Thyroid gland (tissue), 4 donors: ENCODE results near the gene IGFBP2. TPM values are rescaled to one million over a fixed set of nuclear protein-coding genes. Genes with fewer than 3 reads are reported as not detected.
A peak's percentile ranks its signal among the peaks of the same experiment; 100 is the strongest.
"Not testable (repeated sequence)": the region's sequence is repeated elsewhere in the genome, so short reads cannot be mapped to it uniquely, and the experiment has no call there.

ENCODE experiments used
- DNase-seq, 2 donors: peaks; one replicate each; pipeline ENCODE4 v3.0.0-alpha.2; 2019
- H3K27ac ChIP-seq, 3 donors: fragments of 200-600 bp; sonication (generic); 1 replicate in 2 of 3; 2 replicates in 1 of 3; pipeline ENCODE4 v1.5.1; 2016 to 2019; ENCODE audit warnings: mild to moderate bottlenecking in 1 of 3, moderate library complexity in 1 of 3
- H3K27me3 ChIP-seq: fragments of 200-600 bp; sonication (generic); one replicate; pipeline ENCODE4 v1.5.1; 2019
- H3K36me3 ChIP-seq, 2 donors: fragments of 200-600 bp; sonication (generic); one replicate each; pipeline ENCODE4 v1.5.1; 2016 to 2019
- H3K4me1 ChIP-seq, 2 donors: fragments of 200-600 bp; sonication (generic); one replicate each; pipeline ENCODE4 v1.5.1; 2017 to 2019
- H3K4me3 ChIP-seq, 3 donors: fragments of 200-600 bp; sonication (generic); replicated peaks in 1 of 3; 1 replicate in 2 of 3; 2 replicates in 1 of 3; pipeline ENCODE4 v1.5.1; 2016; ENCODE audit warnings: mild to moderate bottlenecking in 1 of 3
- H3K9me3 ChIP-seq: fragments of 200-600 bp; sonication (generic); one replicate; pipeline ENCODE4 v1.5.1; 2017
- CTCF ChIP-seq, 6 experiments: fragments of 200-600 bp in 3 of 6; fragments of 450-650 bp in 3 of 6; sonication (generic) in 3 of 6; IDR thresholded peaks; one replicate each; pipeline ENCODE4 v1.5.1; 2016 to 2019; ENCODE audit warnings: antibody characterized with exemption in 6 of 6, mild to moderate bottlenecking in 2 of 6, inconsistent platforms in 1 of 6, moderate library complexity in 1 of 6
- POLR2A ChIP-seq, 2 donors: fragments of 450-650 bp; IDR thresholded peaks; one replicate each; pipeline ENCODE4 v1.6.1; 2017; ENCODE audit warnings: antibody characterized with exemption in 2 of 2, mild to moderate bottlenecking in 2 of 2, moderate library complexity in 1 of 2
- WGBS, 2 donors: methylation state at CpG; one replicate each; pipeline ENCODE4 v1.1.5; 2017; 5-methylcytosine and 5-hydroxymethylcytosine counted together
- intact Hi-C: fragments of 100-400 bp; cut with DNase I; formaldehyde crosslinking; loops from one replicate; pipeline ENCODE4 v1.15.1; 2023
- total RNA-seq, 4 donors: library from RNA; depleted of rRNA; stranded (reverse); fragments of >200 nt; gene quantifications; one replicate each; pipeline ENCODE4 v1.2.3, GENCODE V29; 2016

The IGFBP2 gene
- total RNA-seq, 4 donors from 2014 or later, result 26.5 to 45.0 (median 40.0) TPM

- Histone ChIP-seq H3K9me3 (no peaks in the 10 kb centered on the region), H3K4me1 (peaks cover 0 to 4% of the 10 kb centered on the region in 2 donors), H3K27ac (peak overlapping the region in 1 of 3 donors; percentile 41), H3K36me3 (no peaks in the 10 kb centered on the region), H3K27me3 (no peaks in the 10 kb centered on the region), H3K4me3 (no peak overlapping the region)
- intact Hi-C loops, result no loop called here
- 54 to 64% methylated on average over 8 of the region's 8 CpGs for WGBS, 2 donors
- DNase-seq, result peak; percentile 5 to 8
- no peak for TF ChIP-seq POLR2A (IDR thresholded peaks at IDR 0.05)
- no peak for TF ChIP-seq CTCF (IDR thresholded peaks at IDR 0.05)
These were observed 36.8 kb upstream of the IGFBP2 start for GRCh38 chr2:216596236-216596979.

GRCh38 chr2:216596980-216597509, 36.2 kb upstream of the IGFBP2 start:
- no peak for DNase-seq
- Histone ChIP-seq H3K4me3 (no peak overlapping the region), H3K4me1 (peaks cover 0 to 4% of the 10 kb centered on the region in 2 donors), H3K9me3 (no peaks in the 10 kb centered on the region), H3K36me3 (no peaks in the 10 kb centered on the region), H3K27me3 (no peaks in the 10 kb centered on the region), H3K27ac (peak overlapping the region in 1 of 3 donors; percentile 41)
- TF ChIP-seq POLR2A (IDR thresholded peaks at IDR 0.05) (no peak), CTCF (IDR thresholded peaks at IDR 0.05) (no peak)
- intact Hi-C loops, result no loop called here
- WGBS, 2 donors, result 69 to 72% methylated on average over 5 of the region's 5 CpGs

GRCh38 chr2:216597825-216598224, 35.4 kb upstream of the IGFBP2 start:
- peak; percentile 6 to 8 for DNase-seq
- H3K4me3 ChIP-seq, H3K36me3 ChIP-seq, H3K9me3 ChIP-seq, H3K4me1 ChIP-seq, intact Hi-C loops, H3K27me3 ChIP-seq, H3K27ac ChIP-seq: not testable (repeated sequence)
- WGBS, 2 donors, result 36 to 40% methylated on average over 7 of the region's 7 CpGs

- no peak overlapping the region for H3K4me3 ChIP-seq
- no peak for TF ChIP-seq CTCF (IDR thresholded peaks at IDR 0.05)
- no peaks in the 10 kb centered on the region for H3K9me3 ChIP-seq
- peaks cover 0 to 4% of the 10 kb centered on the region in 2 donors for H3K4me1 ChIP-seq
- DNase-seq, result no peak
- H3K27ac ChIP-seq, result no peak overlapping the region
- 90 to 93% methylated on average over 12 of the region's 12 CpGs for whole genome bisulfite sequencing, 2 donors
- H3K36me3 ChIP-seq, result no peaks in the 10 kb centered on the region
- intact Hi-C loops, result no loop called here
- H3K27me3 ChIP-seq, result no peaks in the 10 kb centered on the region
These were observed 31.4 kb upstream of the IGFBP2 start for GRCh38 chr2:216601632-216602409.

GRCh38 chr2:216603010-216603883, 30.0 kb upstream of the IGFBP2 start:
- Histone ChIP-seq H3K27me3 (no peaks in the 10 kb centered on the region), H3K36me3 (no peaks in the 10 kb centered on the region), H3K9me3 (no peaks in the 10 kb centered on the region), H3K27ac (no peak overlapping the region), H3K4me1 (no peaks in the 10 kb centered on the region), H3K4me3 (no peak overlapping the region)
- intact Hi-C loops, result no loop called here
- DNase-seq, result no peak
- 77 to 81% methylated on average over 9 of the region's 9 CpGs for WGBS, 2 donors
- no peak for TF ChIP-seq CTCF (IDR thresholded peaks at IDR 0.05)
- no peak for TF ChIP-seq POLR2A (IDR thresholded peaks at IDR 0.05)
